Thymus (tissue), 11 donors: ENCODE measurements around the gene TOM1L2. TPM values are rescaled to one million over a fixed set of nuclear protein-coding genes. Genes with fewer than 3 reads are reported as not detected.

Source experiments
- DNase-seq, 9 donors: peaks; one replicate each; pipeline ENCODE4 v3.0.0-alpha.2; 2013; ENCODE audit warnings: low spot score in 9 of 9, low read depth in 6 of 9, missing footprints in 1 of 9
- H3K27ac ChIP-seq, 2 donors: one replicate each; pipeline ENCODE4 v1.5.1; 2013; ENCODE audit warnings: control low read depth in 1 of 2, low read depth in 1 of 2, low read length in 1 of 2, mild to moderate bottlenecking in 1 of 2, moderate library complexity in 1 of 2
- H3K27me3 ChIP-seq, 2 donors: one replicate each; pipeline ENCODE4 v1.5.1; 2013; ENCODE audit warnings: low read length in 1 of 2; ENCODE audit not compliant: control insufficient read depth in 2 of 2, insufficient read depth in 1 of 2
- H3K36me3 ChIP-seq, 2 donors: one replicate each; pipeline ENCODE4 v1.5.1; 2013; ENCODE audit warnings: low read length in 1 of 2, mild to moderate bottlenecking in 1 of 2, moderate library complexity in 1 of 2; ENCODE audit not compliant: control insufficient read depth in 2 of 2, insufficient read depth in 2 of 2
- H3K4me1 ChIP-seq, 2 donors: one replicate each; pipeline ENCODE4 v1.5.1; 2013; ENCODE audit warnings: low read length in 2 of 2; ENCODE audit not compliant: control insufficient read depth in 2 of 2, insufficient read depth in 2 of 2
- H3K4me3 ChIP-seq, 2 donors: one replicate each; pipeline ENCODE4 v1.5.1; 2013; ENCODE audit warnings: low read length in 2 of 2, control low read depth in 1 of 2, mild to moderate bottlenecking in 1 of 2
- H3K9me3 ChIP-seq, 2 donors: one replicate each; pipeline ENCODE4 v1.5.1; 2013; ENCODE audit warnings: low read length in 1 of 2, mild to moderate bottlenecking in 1 of 2; ENCODE audit not compliant: control insufficient read depth in 2 of 2, insufficient read depth in 1 of 2
- WGBS: extraction: QIAGEN DNeasy Blood & Tissue Kit; methylation state at CpG from one replicate; pipeline ENCODE4 v1.1.7; 2013; 5-methylcytosine and 5-hydroxymethylcytosine counted together
- polyA plus RNA-seq: library from polyadenylated mRNA; stranded (reverse); fragments of 200-250 nt; gene quantifications from one replicate; pipeline ENCODE4 v1.2.3, GENCODE V29; 2013
- total RNA-seq: library from RNA; stranded (reverse); fragments of 120-200 nt; gene quantifications from one replicate; pipeline ENCODE4 v1.2.4, GENCODE V29; 2013
- donor health status: healthy.

TOM1L2 gene
- total and polyA plus RNA-seq, 2 donors: 6.6 to 17.5 TPM

GRCh38 chr17:17866897-17867296 lies 105.3 kb downstream of the TOM1L2 start:
- no peak for DNase-seq
- peaks cover 6 to 10% of the 10 kb centered on the region in 2 donors for H3K36me3 ChIP-seq
- H3K4me1 ChIP-seq: peaks cover 7 to 42% of the 10 kb centered on the region in 2 donors
- H3K27ac ChIP-seq: no peak overlapping the region
- 98% methylated on average over 4 of the region's 4 CpGs for WGBS
- no peaks in the 10 kb centered on the region for H3K9me3 ChIP-seq
- no peak overlapping the region for H3K4me3 ChIP-seq
- H3K27me3 ChIP-seq: no peaks in the 10 kb centered on the region

- 93% methylated on average over 3 of the region's 3 CpGs for WGBS
These were observed 105.8 kb downstream of the TOM1L2 start for GRCh38 chr17:17866425-17866824.

GRCh38 chr17:17865035-17865434 lies 107.2 kb downstream of the TOM1L2 start:
- H3K4me3 ChIP-seq: no peak overlapping the region
- peaks cover 0 to 2% of the 10 kb centered on the region in 2 donors for H3K9me3 ChIP-seq
- H3K27me3 ChIP-seq: no peaks in the 10 kb centered on the region
- peaks cover 6 to 14% of the 10 kb centered on the region in 2 donors for H3K36me3 ChIP-seq
- H3K27ac ChIP-seq: no peak overlapping the region
- H3K4me1 ChIP-seq: peaks cover 7 to 34% of the 10 kb centered on the region in 2 donors
- 98% methylated on average over 1 of the region's 1 CpG for WGBS
- DNase-seq: no peak

More at GRCh38 chr17:17866425-17866824, 105.8 kb downstream of the TOM1L2 start:
- Histone ChIP-seq H3K27ac (no peak overlapping the region), H3K9me3 (no peaks in the 10 kb centered on the region), H3K36me3 (peaks cover 6 to 10% of the 10 kb centered on the region in 2 donors), H3K4me1 (peaks cover 7 to 42% of the 10 kb centered on the region in 2 donors), H3K27me3 (no peaks in the 10 kb centered on the region), H3K4me3 (no peak overlapping the region)
- DNase-seq: no peak

GRCh38 chr17:17860766-17861107 lies 111.5 kb downstream of the TOM1L2 start:
- no peak overlapping the region for H3K27ac ChIP-seq
- no peak for DNase-seq
- WGBS: 88% methylated on average over 5 of the region's 5 CpGs

GRCh38 chr17:17859909-17860765 lies 112.1 kb downstream of the TOM1L2 start:
- WGBS: 53% methylated on average over 9 of the region's 9 CpGs
- peak in 4 of 9 donors; percentile 47 to 77 (median 69) for DNase-seq
- Histone ChIP-seq H3K27ac (no peak overlapping the region), H3K36me3 (peaks cover 0 to 4% of the 10 kb centered on the region in 2 donors), H3K4me3 (no peak overlapping the region), H3K4me1 (peaks cover 0 to 26% of the 10 kb centered on the region in 2 donors), H3K27me3 (no peaks in the 10 kb centered on the region), H3K9me3 (peaks cover 0 to 2% of the 10 kb centered on the region in 2 donors)

More at GRCh38 chr17:17860766-17861107, 111.5 kb downstream of the TOM1L2 start:
- H3K27me3 ChIP-seq: no peaks in the 10 kb centered on the region
- H3K9me3 ChIP-seq: peaks cover 0 to 2% of the 10 kb centered on the region in 2 donors
- peaks cover 0 to 4% of the 10 kb centered on the region in 2 donors for H3K36me3 ChIP-seq
- H3K4me1 ChIP-seq: peaks cover 0 to 24% of the 10 kb centered on the region in 2 donors
- no peak overlapping the region for H3K4me3 ChIP-seq

GRCh38 chr17:17857496-17857895 lies 114.7 kb downstream of the TOM1L2 start:
- no peak for DNase-seq
- 98% methylated on average over 4 of the region's 4 CpGs for WGBS
- no peak overlapping the region for H3K4me3 ChIP-seq
- peaks cover 0 to 2% of the 10 kb centered on the region in 2 donors for H3K9me3 ChIP-seq
- peaks cover 0 to 23% of the 10 kb centered on the region in 2 donors for H3K4me1 ChIP-seq
- no peaks in the 10 kb centered on the region for H3K27me3 ChIP-seq
- H3K36me3 ChIP-seq: peaks cover 0 to 4% of the 10 kb centered on the region in 2 donors
- H3K27ac ChIP-seq: no peak overlapping the region

GRCh38 chr17:17856386-17856785 lies 115.8 kb downstream of the TOM1L2 start:
- Histone ChIP-seq H3K27me3 (no peaks in the 10 kb centered on the region), H3K9me3 (peaks cover 0 to 2% of the 10 kb centered on the region in 2 donors), H3K4me1 (peaks cover 0 to 27% of the 10 kb centered on the region in 2 donors), H3K27ac (no peak overlapping the region), H3K4me3 (no peak overlapping the region), H3K36me3 (peaks cover 0 to 4% of the 10 kb centered on the region in 2 donors)
- no peak for DNase-seq
- WGBS: 100% methylated on average over 2 of the region's 2 CpGs

GRCh38 chr17:17855976-17856375 lies 116.2 kb downstream of the TOM1L2 start:
- H3K4me1 ChIP-seq: peaks cover 0 to 31% of the 10 kb centered on the region in 2 donors

GRCh38 chr17:17853811-17854447 lies 118.3 kb downstream of the TOM1L2 start:
- Histone ChIP-seq H3K36me3 (no peaks in the 10 kb centered on the region), H3K4me1 (peaks cover 12 to 52% of the 10 kb centered on the region in 2 donors), H3K9me3 (peaks cover 0 to 4% of the 10 kb centered on the region in 2 donors), H3K27ac (no peak overlapping the region), H3K27me3 (no peaks in the 10 kb centered on the region), H3K4me3 (no peak overlapping the region)
- 97% methylated on average over 8 of the region's 8 CpGs for WGBS
- no peak for DNase-seq

More at GRCh38 chr17:17855976-17856375, 116.2 kb downstream of the TOM1L2 start:
- no peak overlapping the region for H3K27ac ChIP-seq
- no peaks in the 10 kb centered on the region for H3K36me3 ChIP-seq
- 90% methylated on average over 3 of the region's 3 CpGs for WGBS
- H3K9me3 ChIP-seq: peaks cover 0 to 2% of the 10 kb centered on the region in 2 donors
- DNase-seq: no peak
- H3K27me3 ChIP-seq: no peaks in the 10 kb centered on the region
- no peak overlapping the region for H3K4me3 ChIP-seq
